Measurements from ENCODE around the gene TMEM202.

DNA sequence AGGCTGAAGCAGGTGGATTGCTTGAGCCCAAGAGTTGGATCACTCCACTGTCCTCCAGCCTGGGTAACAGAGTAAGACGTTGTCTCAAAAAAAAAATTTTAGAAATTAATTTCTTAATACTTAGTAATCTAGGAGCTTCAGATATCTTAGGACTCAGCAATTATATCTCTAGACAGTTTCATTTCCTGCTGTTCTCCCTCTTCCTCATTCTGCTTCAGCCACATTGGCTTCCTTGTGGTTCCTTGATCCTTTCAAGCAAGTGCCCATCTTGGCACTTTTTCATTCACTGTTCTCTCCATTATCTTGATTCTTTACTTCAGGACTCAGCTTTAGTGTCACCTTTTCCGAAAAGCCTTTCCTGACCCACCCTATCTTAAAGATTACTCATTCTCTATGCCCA is 22.5 kb downstream of the TMEM202 start:
- TF ChIP-seq, protein P1, sequence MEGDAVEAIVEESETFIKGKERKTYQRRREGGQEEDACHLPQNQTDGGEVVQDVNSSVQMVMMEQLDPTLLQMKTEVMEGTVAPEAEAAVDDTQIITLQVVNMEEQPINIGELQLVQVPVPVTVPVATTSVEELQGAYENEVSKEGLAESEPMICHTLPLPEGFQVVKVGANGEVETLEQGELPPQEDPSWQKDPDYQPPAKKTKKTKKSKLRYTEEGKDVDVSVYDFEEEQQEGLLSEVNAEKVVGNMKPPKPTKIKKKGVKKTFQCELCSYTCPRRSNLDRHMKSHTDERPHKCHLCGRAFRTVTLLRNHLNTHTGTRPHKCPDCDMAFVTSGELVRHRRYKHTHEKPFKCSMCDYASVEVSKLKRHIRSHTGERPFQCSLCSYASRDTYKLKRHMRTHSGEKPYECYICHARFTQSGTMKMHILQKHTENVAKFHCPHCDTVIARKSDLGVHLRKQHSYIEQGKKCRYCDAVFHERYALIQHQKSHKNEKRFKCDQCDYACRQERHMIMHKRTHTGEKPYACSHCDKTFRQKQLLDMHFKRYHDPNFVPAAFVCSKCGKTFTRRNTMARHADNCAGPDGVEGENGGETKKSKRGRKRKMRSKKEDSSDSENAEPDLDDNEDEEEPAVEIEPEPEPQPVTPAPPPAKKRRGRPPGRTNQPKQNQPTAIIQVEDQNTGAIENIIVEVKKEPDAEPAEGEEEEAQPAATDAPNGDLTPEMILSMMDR (IDR thresholded peaks at IDR 0.05; ENCODE audit: low read length), result no peak
- TF ChIP-seq EZH2phosphoT487 (IDR thresholded peaks at IDR 0.05; ENCODE audit: low read length) (no peak), EZH2 (optimal IDR thresholded peaks at IDR 0.05; ENCODE audit: low read depth, low read length) (no peak)

Data from MM.1S (cell line).